ENCODE data around the gene KL.

KL gene

DNA sequence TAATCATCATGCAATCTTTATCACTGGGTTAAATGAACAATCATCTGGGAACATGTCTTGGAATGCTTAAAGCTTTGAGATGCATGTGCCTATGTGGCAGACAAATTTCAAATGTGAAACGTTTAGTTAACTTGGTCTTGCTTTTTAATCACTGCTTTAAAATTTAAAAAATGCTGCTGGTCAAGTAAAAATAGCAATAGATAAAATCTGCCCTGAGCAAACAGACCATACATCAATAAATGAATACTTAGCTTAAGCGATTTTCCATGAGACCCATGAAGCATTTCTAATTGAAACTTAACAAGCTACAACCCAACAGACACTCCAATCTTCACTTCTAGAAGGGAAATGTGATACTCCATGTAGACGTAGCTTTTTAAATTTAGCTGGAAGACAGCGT, 1.9 kb upstream of the KL start:
- no peak overlapping the region for H3K27ac ChIP-seq
- TF ChIP-seq, protein P1, sequence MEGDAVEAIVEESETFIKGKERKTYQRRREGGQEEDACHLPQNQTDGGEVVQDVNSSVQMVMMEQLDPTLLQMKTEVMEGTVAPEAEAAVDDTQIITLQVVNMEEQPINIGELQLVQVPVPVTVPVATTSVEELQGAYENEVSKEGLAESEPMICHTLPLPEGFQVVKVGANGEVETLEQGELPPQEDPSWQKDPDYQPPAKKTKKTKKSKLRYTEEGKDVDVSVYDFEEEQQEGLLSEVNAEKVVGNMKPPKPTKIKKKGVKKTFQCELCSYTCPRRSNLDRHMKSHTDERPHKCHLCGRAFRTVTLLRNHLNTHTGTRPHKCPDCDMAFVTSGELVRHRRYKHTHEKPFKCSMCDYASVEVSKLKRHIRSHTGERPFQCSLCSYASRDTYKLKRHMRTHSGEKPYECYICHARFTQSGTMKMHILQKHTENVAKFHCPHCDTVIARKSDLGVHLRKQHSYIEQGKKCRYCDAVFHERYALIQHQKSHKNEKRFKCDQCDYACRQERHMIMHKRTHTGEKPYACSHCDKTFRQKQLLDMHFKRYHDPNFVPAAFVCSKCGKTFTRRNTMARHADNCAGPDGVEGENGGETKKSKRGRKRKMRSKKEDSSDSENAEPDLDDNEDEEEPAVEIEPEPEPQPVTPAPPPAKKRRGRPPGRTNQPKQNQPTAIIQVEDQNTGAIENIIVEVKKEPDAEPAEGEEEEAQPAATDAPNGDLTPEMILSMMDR (conservative IDR thresholded peaks at IDR 0.05): no peak

DNA sequence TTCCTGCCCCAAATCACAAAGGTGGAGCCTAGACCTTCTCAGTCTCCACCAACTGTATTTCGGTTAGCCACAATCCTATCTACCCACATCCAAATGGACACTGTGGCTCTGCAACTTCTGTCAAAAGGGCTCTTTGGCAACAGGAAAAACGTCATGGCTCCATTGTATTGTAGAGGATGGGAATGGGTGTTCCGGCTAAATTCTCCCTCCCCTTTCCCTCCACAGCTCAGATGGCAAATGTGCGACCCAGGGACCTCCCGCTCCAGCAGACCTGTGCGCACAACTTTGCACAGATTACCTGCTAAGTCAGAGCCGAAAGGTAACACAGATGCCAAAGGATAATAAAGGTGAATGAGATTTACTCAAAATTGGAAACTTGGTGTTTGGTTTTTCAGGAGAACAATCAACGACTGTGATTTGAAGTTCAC, 968 bp upstream of the KL start:
- H3K27ac ChIP-seq: no peak overlapping the region
- TF ChIP-seq, protein P1 (conservative IDR thresholded peaks at IDR 0.05): no peak

DNA sequence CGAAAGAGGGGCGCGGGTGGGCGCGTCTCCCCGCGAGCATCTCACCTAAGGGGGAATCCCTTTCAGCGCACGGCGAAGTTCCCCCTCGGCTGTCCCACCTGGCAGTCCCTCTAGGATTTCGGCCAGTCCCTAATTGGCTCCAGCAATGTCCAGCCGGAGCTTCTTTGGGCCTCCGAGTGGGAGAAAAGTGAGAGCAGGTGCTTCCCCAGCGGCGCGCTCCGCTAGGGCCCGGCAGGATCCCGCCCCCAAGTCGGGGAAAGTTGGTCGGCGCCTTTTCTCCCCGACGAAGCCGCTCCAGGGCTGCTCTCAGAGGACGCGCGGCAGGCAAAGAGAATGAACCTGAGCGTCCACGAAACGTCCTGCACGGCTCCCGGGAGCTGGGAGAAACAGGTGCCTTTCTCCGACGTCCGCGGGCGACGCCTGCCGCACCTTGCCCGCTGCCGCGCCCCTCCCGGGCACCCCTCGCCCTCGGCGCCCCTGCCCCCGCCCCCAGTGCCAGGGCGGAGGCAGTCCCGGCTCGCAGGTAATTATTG, 366 bp upstream of the KL start:
- TF ChIP-seq, protein P1 (conservative IDR thresholded peaks at IDR 0.05): 0 out of 2 replicates have a peak, but pooled peaks have one; percentile 1
- H3K27ac ChIP-seq: no peak overlapping the region

DNA sequence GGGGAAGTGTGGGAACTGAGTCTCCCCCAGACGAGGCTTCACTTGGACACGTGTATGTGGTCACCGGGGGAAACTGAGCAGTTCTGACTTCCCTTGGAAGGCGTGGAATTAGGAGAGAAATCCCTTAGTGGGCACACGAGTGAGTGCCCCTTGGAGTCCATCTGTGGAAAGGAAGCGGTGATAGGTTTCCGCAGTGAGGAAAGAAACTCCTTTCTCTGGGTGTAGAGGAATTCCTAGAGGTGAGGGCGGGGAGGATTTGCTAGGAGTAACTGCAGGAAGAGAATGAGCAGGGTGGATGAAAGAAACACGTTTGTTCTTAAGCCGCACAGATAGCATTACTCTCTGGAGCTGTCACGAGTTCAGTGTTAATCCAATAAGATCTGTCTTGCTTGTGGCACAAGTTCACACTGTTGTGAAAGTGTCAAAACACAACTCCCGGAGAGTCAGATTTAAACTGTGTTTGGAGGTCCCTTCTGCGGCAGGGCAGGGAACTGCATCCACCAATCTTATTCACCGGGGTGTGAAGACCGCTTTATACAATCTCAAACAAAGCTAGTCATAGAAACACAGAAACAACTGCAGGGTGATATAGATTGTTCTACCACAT, 1.2 kb downstream of the KL start:
- H3K27ac ChIP-seq: no peak overlapping the region
- TF ChIP-seq, protein P1 (conservative IDR thresholded peaks at IDR 0.05): no peak

DNA sequence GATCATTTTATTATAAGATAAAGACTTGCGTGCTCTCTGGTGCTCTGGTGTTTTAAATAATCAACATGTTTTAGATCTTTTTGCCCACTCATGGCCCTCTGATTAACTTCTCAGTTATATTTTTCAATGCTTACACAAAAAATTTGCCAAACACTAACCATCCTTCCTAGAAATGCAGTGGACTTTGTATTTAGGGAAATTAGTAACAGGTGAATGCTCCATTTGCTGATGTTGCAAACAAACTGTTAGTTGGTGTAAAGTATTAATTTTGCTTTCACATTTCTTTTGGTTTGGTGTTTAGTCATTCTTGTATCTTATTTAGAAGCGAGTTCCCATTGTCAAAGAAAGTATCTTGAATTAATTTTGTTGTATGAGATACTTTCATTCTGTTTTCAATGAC, 2.7 kb downstream of the KL start:
- TF ChIP-seq, protein P1 (conservative IDR thresholded peaks at IDR 0.05): no peak
- H3K27ac ChIP-seq: no peak overlapping the region

DNA sequence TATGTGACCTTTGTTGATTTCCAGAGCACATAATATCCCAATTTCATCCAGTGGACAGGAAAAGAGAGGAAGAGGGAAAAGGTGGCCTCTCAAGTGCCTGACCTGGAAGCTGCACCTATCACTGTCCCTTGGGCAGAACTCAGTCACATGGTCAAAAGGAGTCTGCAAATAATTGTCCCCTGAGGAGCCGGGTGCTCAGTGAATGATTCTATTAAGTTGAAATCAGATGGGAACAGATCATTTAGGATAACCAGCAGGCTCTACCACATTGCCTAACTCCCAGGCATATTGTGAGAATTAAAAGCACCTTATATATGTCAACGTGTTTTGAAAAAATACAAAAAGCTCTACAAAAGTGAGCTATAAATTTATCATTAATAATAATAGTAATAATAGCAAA, 6.8 kb downstream of the KL start:
- TF ChIP-seq, protein P1 (conservative IDR thresholded peaks at IDR 0.05): no peak
- peak overlapping the region; percentile 17 for H3K27ac ChIP-seq

DNA sequence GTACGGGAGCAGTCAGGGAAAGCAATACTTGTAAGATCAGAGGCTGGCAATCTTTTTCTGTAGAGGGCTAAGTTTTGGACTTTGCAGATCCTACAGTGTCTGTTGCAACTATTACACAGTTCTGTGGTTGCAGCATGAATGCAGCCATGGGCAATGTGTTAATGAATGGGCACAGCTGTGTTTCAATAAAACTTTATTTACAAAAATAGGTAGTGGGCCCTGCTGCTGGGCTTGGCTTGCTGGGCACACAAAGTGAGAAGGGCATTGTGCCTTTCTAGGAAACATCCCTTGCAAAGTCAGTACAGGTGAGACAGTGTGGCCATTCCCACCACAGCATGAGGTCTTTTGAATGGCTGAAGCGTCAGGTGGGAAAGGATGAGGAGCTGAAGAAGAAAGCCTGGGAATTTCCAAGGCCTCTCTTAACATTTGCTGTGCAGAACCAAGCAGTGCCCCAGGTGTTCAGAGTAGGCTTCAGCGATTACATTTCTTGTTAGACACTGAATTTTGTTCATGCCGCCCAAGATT, 9.1 kb downstream of the KL start:
- TF ChIP-seq, protein P1 (conservative IDR thresholded peaks at IDR 0.05): no peak
- H3K27ac ChIP-seq: no peak overlapping the region

Data from VCaP (cell line).